Choroid plexus epithelial cell (primary cell): ENCODE data around the gene CAPN5.

Experiments used
- DNase-seq: peaks from one replicate; pipeline ENCODE4 v3.0.0-alpha.2; 2010; ENCODE audit warnings: low read depth
- H3K4me3 ChIP-seq: 2 replicates; pipeline ENCODE4 v1.5.1; 2011; ENCODE audit warnings: low read depth, mild to moderate bottlenecking, control low read depth, low read length, moderate library complexity
- CTCF ChIP-seq: conservative IDR thresholded peaks from 2 replicates; pipeline ENCODE4 v1.5.1; 2011; ENCODE audit warnings: low read depth, mild to moderate bottlenecking, control low read depth, inconsistent platforms, low read length, moderate library complexity

The CAPN5 gene

GRCh38 chr11:77144857-77145428, 78.2 kb downstream of the CAPN5 start:
- TF ChIP-seq CTCF = no peak
- DNase-seq = no peak
- H3K4me3 ChIP-seq = no peak overlapping the region

- DNase-seq = no peak
- no peak for TF ChIP-seq CTCF
Measured at GRCh38 chr11:77146261-77147035, 79.7 kb downstream of the CAPN5 start.

GRCh38 chr11:77147036-77147315, 80.2 kb downstream of the CAPN5 start:
- no peak for TF ChIP-seq CTCF
- no peak overlapping the region for H3K4me3 ChIP-seq
- no peak for DNase-seq

More at GRCh38 chr11:77146261-77147035, 79.7 kb downstream of the CAPN5 start:
- H3K4me3 ChIP-seq = no peak overlapping the region

GRCh38 chr11:77147668-77148321, 81.0 kb downstream of the CAPN5 start:
- H3K4me3 ChIP-seq = peak overlapping the region; percentile 31
- DNase-seq = peak; percentile 65

GRCh38 chr11:77148963-77149715, 82.4 kb downstream of the CAPN5 start:
- no peak overlapping the region for H3K4me3 ChIP-seq
- no peak for DNase-seq
- no peak for TF ChIP-seq CTCF

More at GRCh38 chr11:77147668-77148321, 81.0 kb downstream of the CAPN5 start:
- TF ChIP-seq CTCF = no peak

GRCh38 chr11:77149716-77150392, 83.1 kb downstream of the CAPN5 start:
- no peak overlapping the region for H3K4me3 ChIP-seq
- no peak for DNase-seq
- no peak for TF ChIP-seq CTCF
